HG03280 (cell line): ENCODE data around the gene NAA20.

ENCODE experiments used
- ATAC-seq: cut with Tn5 transposase; IDR thresholded peaks from one replicate; pipeline ENCODE4 v1.9.1; 2021; ENCODE audit warnings: mild to moderate bottlenecking, moderate library complexity; ENCODE audit not compliant: unreplicated experiment

Gene NAA20

GRCh38 chr20:20070871-20071726, 53.9 kb downstream of the NAA20 start:
- ATAC-seq: no peak

DNA sequence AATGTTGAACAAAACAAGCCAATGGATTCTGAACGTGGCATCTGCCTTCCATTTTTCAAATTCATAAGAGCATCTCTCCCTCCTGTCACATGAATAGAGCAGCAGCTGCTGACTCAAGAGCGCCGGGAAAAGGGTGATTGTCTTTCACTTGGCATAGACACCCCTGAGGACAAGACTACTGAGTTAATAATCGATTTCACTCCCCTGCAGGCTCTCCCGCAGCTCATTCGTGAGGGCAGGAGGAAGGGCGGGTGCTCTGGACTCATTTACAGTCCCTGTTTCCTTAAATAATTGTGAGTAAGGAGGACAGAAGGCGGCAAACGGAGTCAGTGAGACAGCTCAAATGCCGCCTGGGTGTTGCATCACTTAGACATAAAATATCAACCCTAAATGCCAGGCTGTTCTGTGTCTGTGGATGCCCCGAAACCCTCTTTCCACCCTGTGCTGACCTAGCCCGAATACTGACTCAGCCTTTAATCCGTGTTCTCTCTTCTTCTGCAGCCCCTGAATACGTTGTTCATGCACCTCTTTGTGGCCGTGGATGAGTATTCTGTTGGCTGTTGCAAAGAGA, 56.7 kb downstream of the NAA20 start:
- no peak for ATAC-seq

- ATAC-seq: no peak
Observed at GRCh38 chr20:20075032-20075431, 57.9 kb downstream of the NAA20 start.

GRCh38 chr20:20076297-20077065, 59.3 kb downstream of the NAA20 start:
- no peak for ATAC-seq

DNA sequence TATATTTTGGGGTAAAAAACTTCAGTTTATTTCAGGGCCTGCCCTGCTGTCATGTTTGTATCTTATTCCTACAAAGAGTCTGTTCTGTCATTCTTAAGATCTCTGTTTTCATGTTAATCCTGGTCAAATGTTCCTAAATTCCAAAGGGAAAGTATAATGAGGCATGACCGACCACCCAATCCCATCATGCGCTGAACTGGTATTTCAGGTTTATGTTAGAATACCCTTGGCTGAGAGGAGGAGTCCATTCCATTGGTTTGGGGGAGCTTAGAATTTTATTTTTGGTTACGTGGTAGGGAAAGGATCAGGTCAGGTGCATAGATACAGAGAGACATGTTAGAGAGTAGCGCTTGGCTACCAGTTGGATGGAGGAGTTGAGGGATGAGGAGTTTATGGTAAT, 60.9 kb downstream of the NAA20 start:
- ATAC-seq: no peak

DNA sequence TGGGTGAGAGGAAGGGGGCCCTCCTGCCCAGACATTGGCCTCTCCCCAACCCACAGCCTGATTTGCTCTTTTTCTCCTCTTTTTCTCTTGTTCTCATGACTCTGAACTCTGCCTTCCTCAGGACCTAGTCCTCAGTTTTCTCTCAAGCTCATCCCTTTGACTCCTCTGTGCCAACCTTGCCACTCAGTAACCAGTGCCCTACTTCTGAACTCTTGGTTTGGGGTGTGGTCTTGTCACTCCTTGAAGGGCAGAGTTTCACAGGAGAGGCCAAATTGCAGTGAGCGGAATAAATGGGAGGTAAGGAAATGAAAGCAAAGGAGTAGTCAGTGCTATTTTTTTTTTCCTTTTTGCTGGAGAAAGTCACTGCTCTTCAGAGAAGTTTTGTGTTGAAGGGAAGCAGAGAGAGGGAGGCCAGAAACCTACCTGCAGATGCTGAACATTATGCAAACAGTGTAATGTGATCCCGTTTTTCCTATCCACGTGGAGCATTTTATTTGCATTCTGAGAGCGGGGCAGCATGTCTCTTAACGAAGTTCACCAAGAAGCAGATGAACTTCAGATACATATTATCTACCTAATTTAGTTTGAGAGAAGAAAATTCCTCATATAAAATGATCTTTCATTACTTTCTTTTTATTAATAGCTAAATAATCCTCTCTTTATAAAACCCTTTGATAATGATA, 62.1 kb downstream of the NAA20 start:
- no peak for ATAC-seq
